ENCODE data around the gene MAML1. TPM values are rescaled to one million over a fixed set of nuclear protein-coding genes. Genes with fewer than 3 reads are reported as not detected.
A peak's percentile ranks its signal among the peaks of the same experiment; 100 is the strongest.

Gene MAML1
- total RNA-seq, 3 donors from 2014 or later (not counting 1 experiment from before 2014, with no cell fraction given) = 28.8 to 45.4 (median 37.6) TPM

DNA sequence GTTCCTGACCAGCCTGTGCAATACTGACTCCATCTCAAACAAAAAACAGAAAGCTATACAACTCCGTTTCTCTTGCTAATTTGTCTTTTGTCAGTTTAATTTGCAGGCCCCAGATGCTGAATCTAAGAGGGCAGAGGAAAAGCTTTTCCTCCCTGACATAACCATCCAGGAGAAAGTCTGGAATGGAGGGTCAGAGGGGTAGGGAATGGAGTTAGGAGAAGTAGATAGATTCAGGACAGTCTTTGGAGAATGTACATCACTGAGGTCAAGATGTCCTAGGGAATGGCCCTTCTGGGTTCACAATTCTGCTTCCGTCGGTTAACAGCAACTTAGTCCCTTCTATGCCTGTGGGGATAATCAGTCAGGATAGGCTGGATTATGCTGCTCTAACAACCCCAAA lies 81.5 kb downstream of the MAML1 start:
- no peak for ATAC-seq
- intact Hi-C loops (cut with micrococcal nuclease) = no loop called here
- TF ChIP-seq, protein P1, sequence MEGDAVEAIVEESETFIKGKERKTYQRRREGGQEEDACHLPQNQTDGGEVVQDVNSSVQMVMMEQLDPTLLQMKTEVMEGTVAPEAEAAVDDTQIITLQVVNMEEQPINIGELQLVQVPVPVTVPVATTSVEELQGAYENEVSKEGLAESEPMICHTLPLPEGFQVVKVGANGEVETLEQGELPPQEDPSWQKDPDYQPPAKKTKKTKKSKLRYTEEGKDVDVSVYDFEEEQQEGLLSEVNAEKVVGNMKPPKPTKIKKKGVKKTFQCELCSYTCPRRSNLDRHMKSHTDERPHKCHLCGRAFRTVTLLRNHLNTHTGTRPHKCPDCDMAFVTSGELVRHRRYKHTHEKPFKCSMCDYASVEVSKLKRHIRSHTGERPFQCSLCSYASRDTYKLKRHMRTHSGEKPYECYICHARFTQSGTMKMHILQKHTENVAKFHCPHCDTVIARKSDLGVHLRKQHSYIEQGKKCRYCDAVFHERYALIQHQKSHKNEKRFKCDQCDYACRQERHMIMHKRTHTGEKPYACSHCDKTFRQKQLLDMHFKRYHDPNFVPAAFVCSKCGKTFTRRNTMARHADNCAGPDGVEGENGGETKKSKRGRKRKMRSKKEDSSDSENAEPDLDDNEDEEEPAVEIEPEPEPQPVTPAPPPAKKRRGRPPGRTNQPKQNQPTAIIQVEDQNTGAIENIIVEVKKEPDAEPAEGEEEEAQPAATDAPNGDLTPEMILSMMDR (IDR thresholded peaks at IDR 0.05) = no peak

DNA sequence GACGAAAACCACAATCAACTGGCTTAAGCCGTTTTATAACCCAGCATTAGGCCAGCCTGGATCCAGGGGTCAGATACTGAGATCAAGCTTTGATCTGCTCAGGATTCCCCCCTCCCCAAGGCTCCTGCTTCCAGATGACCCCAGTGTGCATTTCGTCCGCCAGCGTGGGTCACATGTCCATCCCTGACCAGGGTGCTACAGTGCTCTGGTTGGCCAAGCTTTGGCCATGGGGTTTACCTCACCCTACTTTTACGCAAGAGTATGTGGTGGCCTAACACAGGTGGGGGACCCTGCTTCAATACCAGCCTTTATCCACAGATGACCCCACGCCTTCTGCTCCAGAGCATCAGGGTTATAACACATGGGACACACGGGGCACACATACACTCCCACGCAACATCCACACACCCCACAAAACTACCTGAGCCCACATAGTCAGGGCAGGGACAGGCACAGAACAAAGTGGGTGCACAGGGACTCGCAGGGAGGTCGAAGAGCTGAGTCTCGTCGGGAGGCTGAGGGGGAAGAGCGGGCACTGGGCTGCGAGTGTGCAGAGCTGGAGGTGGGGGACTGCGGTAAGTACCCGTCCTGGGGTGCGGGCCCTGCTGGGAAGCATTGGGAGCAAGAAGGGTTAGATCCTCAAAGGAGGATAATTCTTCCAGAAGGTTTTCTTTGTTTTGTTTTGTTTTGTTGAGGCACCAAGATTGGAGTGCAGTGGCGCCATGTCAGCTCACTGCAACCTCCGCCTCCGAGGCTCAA lies 83.0 kb downstream of the MAML1 start:
- Histone ChIP-seq H3K4me3 (ENCODE audit: low read length) (no peak overlapping the region), H3K27ac (ENCODE audit: low read length) (no peak overlapping the region), H3K9me3 (ENCODE audit: control insufficient read depth, insufficient read depth, low read length) (no peaks in the 10 kb centered on the region), H3K27me3 (ENCODE audit: control insufficient read depth, insufficient read depth, low read length) (no peaks in the 10 kb centered on the region), H3K36me3 (ENCODE audit: control insufficient read depth, insufficient read depth, low read length) (no peaks in the 10 kb centered on the region), H3K4me1 (ENCODE audit: control insufficient read depth, insufficient read depth, low read length) (peaks cover 42% of the 10 kb centered on the region)
- peaks cover 8 to 26% of the 10 kb centered on the region in 2 donors for H3K4me1 Mint-ChIP-seq
- H3K9me3 Mint-ChIP-seq = no peaks in the 10 kb centered on the region
- ATAC-seq (no peak), DNase-seq (no peak)
- peak overlapping the region; percentile 43 for H3K4me3 Mint-ChIP-seq
- H3K36me3 Mint-ChIP-seq = no peaks in the 10 kb centered on the region
- intact Hi-C loops (cut with micrococcal nuclease) = no loop called here
- 97% methylated on average over 21 of the region's 21 CpGs for WGBS (ENCODE audit: insufficient coverage)
- H3K27me3 Mint-ChIP-seq (ENCODE audit: low read depth in 2 of 2) = peaks cover 0 to 3% of the 10 kb centered on the region in 2 donors
- TF ChIP-seq, protein P1 (IDR thresholded peaks at IDR 0.05) = no peak
- H3K27ac Mint-ChIP-seq = peak overlapping the region; percentile 20 to 79

More for the DNA sequence above, 81.5 kb downstream of the MAML1 start:
- Mint-ChIP-seq H3K4me1 (peaks cover 0 to 12% of the 10 kb centered on the region in 2 donors), H3K9me3 (no peaks in the 10 kb centered on the region), H3K36me3 (no peaks in the 10 kb centered on the region), H3K4me3 (no peak overlapping the region), H3K27ac (peak overlapping the region in 1 of 2 donors; percentile 45), H3K27me3 (ENCODE audit: low read depth in 2 of 2) (peaks cover 0 to 3% of the 10 kb centered on the region in 2 donors)
- no peak overlapping the region for H3K27ac ChIP-seq (ENCODE audit: low read length)
- peaks cover 26% of the 10 kb centered on the region for H3K4me1 ChIP-seq (ENCODE audit: control insufficient read depth, insufficient read depth, low read length)
- no peak overlapping the region for H3K4me3 ChIP-seq (ENCODE audit: low read length)
- H3K36me3 ChIP-seq (ENCODE audit: control insufficient read depth, insufficient read depth, low read length) = no peaks in the 10 kb centered on the region
- WGBS (ENCODE audit: insufficient coverage) = 90% methylated on average over 3 of the region's 3 CpGs
- no peaks in the 10 kb centered on the region for H3K27me3 ChIP-seq (ENCODE audit: control insufficient read depth, insufficient read depth, low read length)
- no peak for DNase-seq
- H3K9me3 ChIP-seq (ENCODE audit: control insufficient read depth, insufficient read depth, low read length) = no peaks in the 10 kb centered on the region

DNA sequence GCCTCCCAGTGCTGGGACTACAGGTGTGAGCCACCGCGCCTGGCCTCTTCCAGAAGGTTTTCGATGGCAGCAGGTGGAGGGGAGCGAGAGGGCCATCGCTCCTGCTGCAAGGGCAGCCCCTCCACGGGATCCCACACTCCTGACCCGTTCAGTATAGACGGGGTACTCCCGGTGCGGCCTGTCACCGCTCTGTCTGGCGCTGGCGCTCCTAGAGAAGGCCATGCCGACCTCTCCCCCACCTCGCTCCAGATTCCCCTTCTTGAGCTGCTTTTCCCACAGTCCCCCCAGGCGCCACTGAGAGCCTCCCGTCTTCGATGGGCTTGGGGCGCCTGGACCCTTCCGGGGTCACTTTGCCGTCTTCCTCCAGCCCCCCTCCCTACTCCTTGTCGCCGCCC lies 83.8 kb downstream of the MAML1 start:
- ATAC-seq (no peak), DNase-seq (no peak)
- H3K36me3 ChIP-seq (ENCODE audit: control insufficient read depth, insufficient read depth, low read length) = no peaks in the 10 kb centered on the region
- no peak overlapping the region for H3K4me3 ChIP-seq (ENCODE audit: low read length)
- Mint-ChIP-seq H3K4me3 (peak overlapping the region; percentile 25), H3K27ac (peak overlapping the region in 1 of 2 donors; percentile 97), H3K9me3 (no peaks in the 10 kb centered on the region), H3K4me1 (peaks cover 10 to 27% of the 10 kb centered on the region in 2 donors), H3K36me3 (no peaks in the 10 kb centered on the region), H3K27me3 (ENCODE audit: low read depth in 2 of 2) (peaks cover 0 to 3% of the 10 kb centered on the region in 2 donors)
- no peaks in the 10 kb centered on the region for H3K9me3 ChIP-seq (ENCODE audit: control insufficient read depth, insufficient read depth, low read length)
- TF ChIP-seq, protein P1 (IDR thresholded peaks at IDR 0.05) = no peak
- H3K4me1 ChIP-seq (ENCODE audit: control insufficient read depth, insufficient read depth, low read length) = peaks cover 42% of the 10 kb centered on the region
- H3K27me3 ChIP-seq (ENCODE audit: control insufficient read depth, insufficient read depth, low read length) = no peaks in the 10 kb centered on the region
- intact Hi-C loops (cut with micrococcal nuclease) = no loop called here
- 71% methylated on average over 23 of the region's 23 CpGs for WGBS (ENCODE audit: insufficient coverage)
- H3K27ac ChIP-seq (ENCODE audit: low read length) = no peak overlapping the region
